NK-92 treated with Interleukin-12 subunit alpha and Interleukin-12 subunit beta, amount 100 ng/mL, for 24 hours (cell line): Measurements from ENCODE around the gene MGAT5B.
"Not testable (repeated sequence)": the region's sequence is repeated elsewhere in the genome, so short reads cannot be mapped to it uniquely, and the experiment has no call there.

Experiments used
- DNase-seq: peaks from one replicate; lab custom pipeline; 2025; lab: John Stamatoyannopoulos, UW

The MGAT5B gene

DNA sequence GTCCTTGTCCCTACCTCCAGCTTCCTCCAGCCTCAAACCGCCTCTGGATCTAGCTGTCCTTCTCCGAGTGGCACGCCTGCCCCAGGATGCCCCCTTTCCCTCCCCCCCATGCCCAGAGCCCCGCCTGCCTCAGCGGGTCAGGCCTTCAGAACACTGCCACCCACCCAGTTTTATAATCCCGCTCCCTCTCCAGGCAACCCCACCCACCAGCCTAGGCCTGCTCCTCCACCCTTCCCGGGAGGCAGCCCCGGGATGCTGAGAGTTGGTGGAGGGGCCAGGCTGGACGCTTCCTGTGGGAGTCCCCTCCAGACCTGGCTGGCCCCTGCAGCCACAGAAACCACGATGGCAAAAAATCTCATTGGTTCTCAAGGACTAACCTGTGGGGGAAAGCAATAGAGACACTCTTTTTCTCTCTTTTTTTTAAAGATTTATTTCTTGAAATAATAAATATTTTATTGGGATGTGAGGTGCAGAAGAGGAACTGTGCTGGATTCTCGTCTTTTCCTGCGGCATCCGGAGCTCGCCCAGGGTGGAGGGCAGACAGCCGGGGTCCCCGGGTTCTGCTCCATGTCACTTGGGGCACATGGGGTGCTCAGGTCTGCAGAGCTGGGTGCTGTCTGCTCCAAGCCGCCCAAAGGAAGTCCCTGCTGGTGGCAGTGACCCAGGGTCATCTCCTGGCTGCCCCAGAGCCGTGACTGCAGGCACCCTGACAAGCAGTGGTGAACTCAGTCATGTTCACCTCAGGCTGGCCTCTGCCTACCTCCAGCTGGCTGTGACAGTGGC is 81.9 kb downstream of the MGAT5B start:
- DNase-seq, result no peak

DNA sequence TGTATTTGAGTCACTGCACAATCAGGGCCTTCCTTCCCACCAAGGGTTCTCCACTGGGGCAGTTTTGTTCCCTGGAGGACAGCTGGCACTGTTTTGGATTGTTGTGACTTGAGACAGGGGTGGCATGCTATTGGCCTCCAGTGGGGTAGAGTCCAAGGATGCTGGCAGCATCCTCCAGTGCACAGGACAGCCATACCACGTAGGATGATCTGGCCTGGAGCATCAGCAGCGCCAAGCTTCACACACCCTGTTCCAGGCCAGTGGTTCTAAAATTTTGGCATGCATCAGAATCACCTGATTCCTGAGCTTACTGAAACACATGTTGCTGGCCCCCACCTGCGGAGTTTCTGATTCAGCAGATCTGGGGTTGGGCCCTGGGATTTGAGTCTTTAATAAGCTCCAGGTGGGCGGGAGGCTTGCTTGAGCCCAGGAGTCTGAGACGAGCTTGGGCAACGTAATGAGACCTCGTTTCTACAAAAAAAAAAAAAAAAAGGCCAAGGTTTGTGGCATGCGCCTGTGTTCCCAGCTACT is 83.2 kb downstream of the MGAT5B start:
- DNase-seq, result no peak

DNA sequence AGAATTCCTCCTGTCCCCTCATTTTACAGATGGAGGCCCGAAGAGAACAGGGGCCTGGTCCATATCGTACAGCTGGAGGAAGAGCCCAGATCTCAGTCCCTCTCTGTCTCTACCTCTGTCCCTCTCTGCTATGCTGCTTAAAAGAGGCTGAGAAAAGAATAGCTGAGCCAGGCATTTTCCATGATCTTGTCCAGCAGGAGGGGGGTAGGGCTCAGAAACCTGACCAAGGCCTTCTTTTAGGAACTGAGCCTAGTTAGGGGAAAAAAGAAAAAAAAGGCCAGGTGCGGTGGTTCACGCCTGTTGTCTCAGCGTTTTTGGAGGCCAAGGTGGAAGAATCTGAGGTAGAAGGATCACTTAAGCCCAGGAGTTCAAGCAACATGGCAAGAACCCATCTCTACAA is 84.2 kb downstream of the MGAT5B start:
- no peak for DNase-seq

DNA sequence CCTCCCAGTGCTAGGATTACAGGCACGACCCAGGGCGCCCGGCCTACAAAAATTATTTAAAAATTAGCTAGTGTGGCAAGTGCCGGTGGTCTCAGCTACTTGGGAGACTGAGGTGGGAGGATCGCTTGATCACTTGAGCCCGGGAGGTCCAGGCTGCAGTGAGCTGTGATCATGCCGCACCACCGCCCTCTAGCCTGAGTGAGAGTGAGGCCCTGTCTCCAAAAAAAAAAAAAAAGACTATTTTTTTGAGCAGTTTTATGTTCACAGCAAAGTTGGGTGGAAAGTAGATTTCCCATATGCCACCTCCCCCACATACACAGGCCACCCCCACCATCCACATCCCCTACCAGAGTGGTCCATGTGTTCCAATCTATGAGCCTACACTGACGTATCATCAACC is 84.9 kb downstream of the MGAT5B start:
- DNase-seq, result no peak

DNA sequence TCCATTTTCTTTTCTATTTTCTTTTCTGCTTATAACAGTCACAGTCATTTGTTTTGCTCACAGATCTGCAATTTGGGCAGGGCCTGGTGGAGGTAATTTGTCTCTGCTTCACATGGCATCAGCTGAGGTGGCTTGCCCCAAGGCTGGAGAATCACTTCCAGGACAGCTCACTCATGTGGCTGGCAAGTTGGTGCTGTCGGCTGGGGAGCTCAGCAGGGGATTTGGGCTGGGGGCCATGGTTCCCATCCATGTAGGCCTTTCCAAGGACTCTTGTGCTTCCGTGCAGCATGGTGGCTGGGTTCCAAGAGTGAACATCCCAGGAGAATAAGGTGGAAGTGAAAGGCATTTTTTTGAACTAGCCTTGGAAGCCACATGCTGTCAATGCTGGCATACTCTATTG is 85.7 kb downstream of the MGAT5B start:
- no peak for DNase-seq

DNA sequence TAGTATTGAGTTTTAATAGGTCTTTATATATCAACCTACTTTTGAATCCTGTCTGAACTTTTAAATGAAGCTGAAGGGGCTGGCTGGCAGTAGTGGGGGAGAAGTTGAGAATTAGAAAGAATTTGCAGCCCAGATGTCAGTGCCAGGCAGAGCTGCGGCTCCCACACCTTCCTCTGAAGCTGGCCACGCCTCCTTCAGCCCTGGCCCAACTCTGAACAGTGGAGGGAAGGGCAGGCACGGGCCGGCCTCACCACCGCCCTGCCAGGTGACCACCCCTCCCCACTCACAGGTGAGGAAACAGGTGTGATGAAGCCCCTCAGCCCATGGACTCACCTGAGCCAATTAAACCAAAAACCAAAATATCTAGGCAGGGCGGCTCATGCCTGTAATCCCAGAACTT is 87.0 kb downstream of the MGAT5B start:
- DNase-seq, result no peak

DNA sequence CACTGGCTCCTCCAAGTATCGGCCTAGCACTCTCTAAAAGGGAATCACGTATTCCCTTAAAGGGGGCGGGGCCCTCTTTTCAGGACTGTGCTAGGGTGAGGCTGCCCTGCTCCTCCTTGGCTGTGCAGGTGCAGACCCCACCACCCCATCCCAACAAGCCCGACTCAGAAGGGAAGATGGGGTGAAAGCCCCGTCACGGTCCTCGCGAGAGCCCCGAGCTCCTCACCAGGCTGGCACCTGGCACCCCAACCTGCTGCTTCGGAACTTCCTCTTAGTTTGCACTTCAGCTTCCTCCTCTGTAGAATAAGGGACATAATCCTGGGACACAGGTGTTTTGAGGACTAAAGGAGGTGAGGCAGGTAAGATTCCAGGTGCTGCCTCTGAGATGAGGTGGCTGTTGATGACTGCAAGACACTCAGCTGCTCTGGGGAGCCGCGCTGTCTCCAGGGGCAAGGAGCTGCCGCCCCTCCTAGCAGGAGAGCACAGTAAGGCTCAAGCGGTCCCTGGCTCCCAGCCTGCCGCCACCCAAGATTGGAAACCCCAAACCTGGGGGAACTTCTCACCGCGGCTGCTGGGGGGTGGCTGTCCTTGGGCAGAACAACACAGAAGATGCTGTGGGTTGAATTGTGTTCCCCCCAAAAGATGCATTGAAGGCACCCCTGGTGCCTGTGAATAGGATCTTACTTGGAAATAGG is 88.8 kb downstream of the MGAT5B start:
- no peak for DNase-seq

DNA sequence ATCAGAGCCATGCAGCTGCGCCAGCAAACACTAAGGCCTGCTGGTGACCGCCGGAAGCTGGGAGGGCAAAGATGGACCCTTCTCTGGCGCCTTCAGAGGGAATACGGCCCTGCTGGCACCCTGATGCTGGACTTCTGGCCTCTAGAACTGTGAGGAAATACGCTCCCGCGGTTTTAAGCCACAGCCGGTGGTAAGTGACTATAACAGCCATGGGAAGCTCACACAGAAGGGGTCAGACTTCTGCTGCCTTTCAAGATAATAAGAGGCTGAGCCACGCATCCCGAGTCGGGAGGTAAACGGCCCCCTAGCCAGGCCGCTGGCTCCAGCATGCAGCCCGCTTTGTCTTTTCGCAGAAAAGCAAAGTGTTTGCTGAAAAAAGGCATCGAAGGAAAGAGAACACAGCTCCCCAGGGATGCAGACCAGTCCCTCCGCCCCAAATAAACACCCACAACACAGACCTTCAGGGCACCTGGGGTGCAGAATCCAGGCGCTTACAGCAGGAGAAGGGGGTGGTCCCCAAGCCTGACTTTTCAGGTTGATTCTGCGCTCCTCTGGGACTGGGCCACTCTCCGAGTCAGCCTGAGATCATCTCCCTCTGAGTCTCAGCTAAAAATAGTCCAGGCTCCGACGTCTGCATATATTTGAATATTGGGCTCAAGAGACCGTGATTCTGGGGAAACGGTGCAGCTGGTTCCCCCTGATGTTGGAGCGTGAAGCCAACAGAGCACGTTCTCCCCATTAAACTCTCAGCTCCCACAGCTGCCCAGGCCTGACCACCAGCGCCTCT is 89.7 kb downstream of the MGAT5B start:
- no peak for DNase-seq

DNA sequence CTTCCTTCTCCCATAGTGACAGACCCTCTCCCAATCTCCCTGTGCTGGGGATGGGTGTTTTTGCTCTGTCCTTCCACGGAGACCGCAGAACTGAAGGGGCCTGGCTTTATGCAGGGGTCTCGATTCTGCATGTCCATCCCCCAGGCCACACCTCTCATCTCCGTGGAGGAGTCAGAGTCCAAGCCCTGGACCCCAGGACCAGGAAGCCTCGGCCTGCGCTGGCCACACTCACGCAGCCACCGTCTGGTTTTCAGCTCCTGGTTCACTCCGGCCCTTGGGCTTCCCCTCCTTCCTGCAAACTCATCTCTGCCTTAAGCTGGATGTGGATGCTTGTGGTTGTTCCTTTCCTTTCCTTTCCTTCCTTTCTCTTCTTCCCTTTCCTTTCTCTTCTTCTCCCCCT is 90.8 kb downstream of the MGAT5B start:
- DNase-seq, result no peak

DNA sequence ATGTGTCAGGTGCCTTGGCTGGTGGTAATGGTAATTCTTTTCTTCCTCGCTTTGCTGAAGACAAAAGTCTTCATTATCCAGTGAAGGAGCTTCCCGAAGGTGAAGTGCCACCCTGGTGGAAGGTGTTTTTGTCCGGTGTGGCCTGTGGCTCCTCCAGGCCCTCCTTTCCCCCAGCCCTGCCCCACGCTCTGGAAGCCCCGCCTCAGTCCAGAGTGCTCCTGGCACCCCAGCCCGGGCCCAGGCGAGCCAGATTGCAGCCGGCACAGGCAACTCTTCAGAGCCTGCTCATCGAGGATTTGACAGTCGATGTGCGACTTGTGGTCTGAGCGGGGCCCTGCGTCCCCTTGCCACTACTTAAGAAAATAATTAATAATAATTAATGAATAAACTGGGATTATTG is 93.7 kb downstream of the MGAT5B start:
- no peak for DNase-seq

DNA sequence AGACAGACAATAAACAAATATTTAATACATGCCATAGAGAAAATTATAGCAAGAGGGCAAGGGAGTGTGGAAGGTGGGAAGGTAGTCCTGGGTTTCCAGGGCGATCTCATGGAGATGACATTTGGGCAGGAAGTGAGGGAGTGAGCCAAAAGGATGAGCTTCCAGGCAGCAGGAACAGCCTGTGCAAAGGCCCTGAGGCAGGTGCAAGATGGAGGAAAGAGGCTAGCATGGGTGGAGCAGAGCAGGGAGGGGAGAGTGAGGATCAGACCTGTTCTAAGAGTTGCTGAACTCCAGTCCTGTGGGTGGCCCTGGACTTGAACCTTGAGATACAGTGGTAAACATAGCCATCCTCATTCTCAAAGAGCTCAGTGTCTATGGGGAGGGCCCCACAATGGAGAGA is 94.7 kb downstream of the MGAT5B start:
- DNase-seq, result no peak

DNA sequence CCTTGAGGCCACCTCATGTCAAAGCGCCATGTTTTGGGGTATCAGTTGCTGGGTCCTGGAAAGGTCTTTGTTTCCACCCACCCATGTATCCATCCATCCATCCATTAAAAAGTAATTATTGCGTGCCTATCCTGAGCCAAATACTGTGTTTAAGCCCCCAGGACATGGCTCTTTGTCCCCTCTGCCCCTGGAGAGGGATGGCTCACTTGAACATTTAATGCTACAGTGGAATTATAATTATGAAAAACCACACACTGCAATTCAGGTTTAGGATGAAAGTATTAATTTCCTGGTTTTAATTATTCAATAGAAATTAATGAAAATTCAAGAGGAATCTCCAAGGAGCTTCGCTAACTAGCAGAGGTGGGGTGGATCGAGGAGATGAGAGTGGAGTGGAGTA is 97.8 kb downstream of the MGAT5B start:
- DNase-seq, result no peak

DNA sequence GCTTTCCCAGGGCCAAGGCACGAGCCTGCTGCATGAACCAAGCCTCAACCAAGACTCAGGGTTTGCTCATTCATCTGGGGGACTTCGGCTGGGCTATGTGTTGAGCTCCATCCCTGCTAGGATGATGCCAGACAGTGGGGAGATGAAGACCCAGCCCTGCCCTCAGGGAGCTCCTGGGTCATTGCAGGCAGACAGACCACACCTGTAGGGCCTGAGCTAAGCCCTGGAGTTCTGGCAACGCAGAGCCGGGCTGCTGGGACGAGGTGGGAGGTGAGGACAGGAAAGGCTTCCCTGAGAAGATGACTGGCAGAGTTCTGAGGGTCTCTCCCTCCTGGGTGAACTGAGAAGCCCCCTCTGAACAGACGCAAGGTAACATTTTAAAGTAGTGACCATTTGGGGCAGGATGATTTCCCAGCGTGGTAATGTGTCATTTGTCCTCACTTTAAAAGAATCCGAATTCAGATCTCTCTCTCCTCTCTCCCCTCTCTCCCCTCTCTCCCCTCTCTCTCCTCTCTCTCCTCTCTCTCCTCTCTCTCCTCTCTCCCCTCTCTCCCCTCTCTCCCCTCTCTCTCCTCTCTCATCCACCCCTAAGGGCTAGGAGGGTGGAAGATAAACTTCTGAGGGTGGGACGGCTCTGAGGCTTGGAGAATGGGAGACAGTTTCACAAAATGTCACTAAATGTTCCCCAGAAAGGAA is 98.4 kb downstream of the MGAT5B start:
- DNase-seq, result no peak

DNA sequence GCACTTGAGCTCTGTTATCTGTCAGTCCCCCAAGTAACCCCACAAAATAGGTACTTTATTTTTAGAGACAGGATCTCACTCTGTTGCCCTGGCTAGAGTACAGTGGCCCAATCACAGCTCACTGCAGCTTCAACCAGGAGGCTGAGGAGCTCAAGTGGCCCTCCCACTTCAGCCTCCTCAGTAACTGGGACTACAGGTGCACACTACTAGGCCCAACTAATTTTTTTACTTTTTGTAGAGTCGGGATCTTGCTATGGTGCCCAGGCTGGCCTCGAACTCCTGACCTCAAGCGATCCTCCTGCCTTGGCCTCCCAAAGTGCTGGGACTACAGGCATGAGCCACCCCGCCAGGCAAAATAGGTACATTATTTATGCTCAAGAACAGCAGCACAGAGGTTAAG is 99.6 kb downstream of the MGAT5B start:
- DNase-seq, result no peak

DNA sequence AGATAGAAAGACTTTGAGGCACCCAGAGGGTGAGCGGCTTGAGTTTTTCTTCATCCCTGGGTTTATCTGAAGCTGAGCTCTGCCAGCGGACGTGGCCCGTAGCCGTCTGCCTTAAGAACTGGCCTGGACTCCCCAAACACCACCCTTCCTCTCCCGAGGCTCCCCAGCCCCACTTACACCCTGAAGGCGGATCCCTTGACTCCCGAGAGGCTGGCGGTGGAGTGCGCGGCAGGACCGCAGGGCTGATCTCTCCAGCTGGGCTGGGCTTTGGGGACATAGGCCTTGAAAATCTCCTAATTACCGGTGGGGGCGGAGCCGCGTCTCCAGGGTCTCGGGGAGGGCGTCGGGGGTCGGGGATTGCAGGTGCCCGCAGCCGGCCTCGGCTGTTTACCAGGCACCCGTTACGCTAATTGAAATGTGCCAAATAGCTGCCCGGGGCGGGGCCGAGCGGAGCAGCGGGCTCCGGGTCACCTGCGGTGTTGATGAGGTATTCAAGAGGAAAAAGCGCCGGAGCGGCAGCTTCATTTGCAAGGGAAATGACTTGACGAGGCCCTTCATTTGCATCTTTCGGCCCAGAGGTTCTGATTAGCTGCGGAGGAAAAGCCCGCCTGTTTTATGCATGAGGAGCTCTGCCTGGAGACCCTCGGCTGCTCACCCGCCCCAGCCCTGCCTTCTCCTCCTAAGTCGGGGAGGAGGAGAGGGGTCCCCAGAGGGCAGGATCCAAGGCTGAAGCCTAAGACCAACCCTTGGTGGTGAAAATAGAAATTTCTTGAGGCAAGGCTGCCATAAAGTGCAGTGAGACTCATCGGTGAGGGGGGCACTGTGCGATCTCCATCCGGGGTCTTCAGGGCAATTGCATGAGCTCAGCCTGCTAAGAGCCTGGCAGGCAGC is 100.7 kb downstream of the MGAT5B start:
- no peak for DNase-seq

DNA sequence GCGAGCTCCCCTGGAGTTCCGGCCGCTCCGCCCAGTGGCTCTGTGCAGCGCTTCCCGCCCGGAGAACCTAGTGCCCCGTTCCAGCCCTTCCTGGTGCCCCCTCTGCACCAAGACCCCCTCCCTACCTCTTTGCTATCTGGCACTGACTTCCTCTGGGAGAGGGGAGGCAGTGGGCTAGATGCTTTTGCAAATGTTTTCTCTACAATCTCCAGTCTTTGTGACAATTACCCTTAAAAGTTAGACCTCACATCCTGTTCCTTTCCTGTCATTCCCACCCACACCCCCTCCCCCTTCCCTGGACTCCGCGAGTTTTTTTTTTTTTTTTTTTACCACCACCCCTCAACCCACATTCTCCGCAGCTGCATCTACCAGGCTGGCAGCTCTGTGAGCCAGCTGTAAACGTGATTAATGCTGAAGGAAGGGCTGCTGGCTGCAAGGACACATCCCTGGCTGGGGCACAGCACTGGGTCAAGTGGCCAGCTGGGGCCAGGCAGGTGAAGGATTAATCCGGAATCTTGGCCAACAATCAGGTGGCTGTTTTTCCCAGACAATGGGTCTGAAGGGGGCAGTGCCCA is 101.5 kb downstream of the MGAT5B start:
- no peak for DNase-seq

DNA sequence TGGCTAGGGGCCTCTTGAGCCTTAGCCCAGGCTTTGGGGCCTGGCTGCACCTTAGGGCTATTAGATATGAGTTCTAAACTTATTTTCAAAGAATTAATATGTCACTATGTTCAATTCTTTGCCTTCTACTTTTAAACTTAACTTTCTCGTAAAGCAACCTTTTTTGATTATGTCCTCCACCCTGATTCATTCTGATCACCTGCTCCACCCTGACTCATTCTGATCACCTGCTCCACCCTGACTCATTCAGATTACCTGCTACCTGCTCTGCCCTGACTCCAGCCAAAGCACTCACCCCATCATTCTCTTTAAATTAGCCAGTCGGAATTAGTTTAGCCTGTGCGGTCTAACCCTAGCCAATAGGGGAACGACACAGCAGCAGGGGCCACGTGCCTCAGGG is 102.0 kb downstream of the MGAT5B start:
- DNase-seq, result not testable (repeated sequence)

DNA sequence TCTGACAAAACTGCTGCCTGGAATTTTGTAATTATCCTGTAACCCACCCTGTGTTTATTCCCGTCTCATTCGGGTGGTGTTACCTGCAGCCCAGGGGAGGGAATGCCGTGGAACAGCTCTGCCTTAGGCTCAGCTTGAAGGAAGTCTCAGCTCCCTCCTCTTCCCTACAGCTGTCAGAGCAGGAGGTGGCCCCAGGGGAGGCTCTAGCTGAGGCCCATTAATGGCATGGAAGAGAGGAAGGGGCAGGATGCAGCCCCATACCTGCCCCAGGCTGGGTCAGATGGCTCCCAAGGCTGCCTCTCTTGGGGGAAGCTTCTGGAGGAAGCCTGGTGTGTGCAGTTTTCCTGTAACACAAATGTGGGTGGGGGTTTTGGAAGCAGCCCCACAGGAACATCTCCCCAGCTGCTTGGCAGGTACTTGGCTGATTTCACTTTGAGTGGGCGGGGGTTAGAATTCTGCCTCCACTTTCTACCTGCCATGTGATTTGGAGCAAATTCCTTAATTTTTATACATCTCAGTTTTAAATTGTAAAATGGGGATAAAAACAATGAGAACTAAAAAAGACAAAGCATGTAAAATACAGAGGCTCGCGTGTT is 103.9 kb downstream of the MGAT5B start:
- no peak for DNase-seq

DNA sequence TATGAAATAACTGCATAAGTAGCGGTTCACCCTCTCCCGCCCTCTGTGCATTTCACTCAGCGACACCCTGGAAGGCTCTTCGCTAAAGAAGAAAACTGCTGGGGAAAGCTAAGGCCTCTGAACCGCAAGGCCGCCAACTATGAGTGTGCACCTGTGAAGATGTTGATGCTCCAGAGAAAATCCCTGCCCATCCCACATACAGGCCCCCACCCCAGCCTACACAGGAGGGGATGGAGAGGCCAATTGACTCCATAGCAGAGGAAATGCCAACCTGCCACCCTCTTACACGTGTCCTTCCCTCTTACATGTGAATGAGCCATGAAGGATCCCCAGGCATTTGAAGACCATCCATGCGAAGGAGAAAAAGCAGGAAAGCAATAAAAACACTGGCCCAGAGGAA is 104.8 kb downstream of the MGAT5B start:
- DNase-seq, result no peak

DNA sequence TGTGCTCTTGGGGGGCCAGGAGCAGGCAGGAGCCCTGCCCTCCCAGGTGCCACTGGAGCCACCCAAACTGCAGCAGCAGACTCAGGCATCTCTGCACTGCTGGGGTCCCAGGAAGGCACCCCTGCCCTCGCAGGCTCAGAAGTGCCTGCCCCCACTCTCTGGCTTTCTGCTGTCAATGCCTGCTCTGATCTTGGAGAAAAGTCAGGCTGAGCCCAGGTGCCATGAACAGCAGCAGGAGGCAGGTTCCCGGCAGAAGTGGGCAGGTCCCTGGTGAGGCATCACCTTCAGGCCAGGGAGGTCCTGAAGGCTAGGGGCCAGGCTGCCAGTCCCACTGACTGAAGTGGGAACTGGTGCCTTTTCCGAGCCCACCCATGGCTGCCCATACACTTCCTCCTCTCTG is 106.5 kb downstream of the MGAT5B start:
- DNase-seq, result no peak
